ENCODE data around the gene EPB41L4B. TPM values are rescaled to one million over a fixed set of nuclear protein-coding genes. Genes with fewer than 3 reads are reported as not detected.

EPB41L4B gene
- total RNA-seq, 1 donor from 2014 or later = 5.5 TPM

DNA sequence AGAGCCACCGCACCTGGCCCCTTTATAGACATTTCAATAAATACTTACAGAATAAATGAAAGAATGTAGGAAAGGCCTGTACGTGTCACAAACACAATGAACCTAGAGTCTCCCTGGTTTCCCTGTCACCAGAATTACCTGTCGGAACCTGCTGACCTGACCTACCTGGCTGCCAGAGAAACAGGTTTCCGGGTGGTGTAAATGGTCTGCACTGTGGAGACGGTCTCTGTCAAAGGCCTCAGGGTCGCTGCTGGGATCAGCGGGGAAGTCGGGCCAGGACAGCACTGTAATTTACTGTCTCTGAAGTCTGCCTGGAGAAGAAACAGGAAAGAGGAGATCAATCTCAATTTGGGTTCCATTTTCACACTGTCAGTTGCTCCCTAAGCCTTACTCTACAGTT is 144.5 kb downstream of the EPB41L4B start:
- Mint-ChIP-seq H3K4me1 (peaks cover 5% of the 10 kb centered on the region), H3K27ac (no peak overlapping the region), H3K9me3 (peaks cover 1% of the 10 kb centered on the region), H3K4me3 (no peak overlapping the region), H3K27me3 (ENCODE audit: low read depth) (peaks cover 12% of the 10 kb centered on the region), H3K36me3 (no peaks in the 10 kb centered on the region)
- TF ChIP-seq, protein P1, sequence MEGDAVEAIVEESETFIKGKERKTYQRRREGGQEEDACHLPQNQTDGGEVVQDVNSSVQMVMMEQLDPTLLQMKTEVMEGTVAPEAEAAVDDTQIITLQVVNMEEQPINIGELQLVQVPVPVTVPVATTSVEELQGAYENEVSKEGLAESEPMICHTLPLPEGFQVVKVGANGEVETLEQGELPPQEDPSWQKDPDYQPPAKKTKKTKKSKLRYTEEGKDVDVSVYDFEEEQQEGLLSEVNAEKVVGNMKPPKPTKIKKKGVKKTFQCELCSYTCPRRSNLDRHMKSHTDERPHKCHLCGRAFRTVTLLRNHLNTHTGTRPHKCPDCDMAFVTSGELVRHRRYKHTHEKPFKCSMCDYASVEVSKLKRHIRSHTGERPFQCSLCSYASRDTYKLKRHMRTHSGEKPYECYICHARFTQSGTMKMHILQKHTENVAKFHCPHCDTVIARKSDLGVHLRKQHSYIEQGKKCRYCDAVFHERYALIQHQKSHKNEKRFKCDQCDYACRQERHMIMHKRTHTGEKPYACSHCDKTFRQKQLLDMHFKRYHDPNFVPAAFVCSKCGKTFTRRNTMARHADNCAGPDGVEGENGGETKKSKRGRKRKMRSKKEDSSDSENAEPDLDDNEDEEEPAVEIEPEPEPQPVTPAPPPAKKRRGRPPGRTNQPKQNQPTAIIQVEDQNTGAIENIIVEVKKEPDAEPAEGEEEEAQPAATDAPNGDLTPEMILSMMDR (IDR thresholded peaks at IDR 0.05; ENCODE audit: unreplicated experiment) = no peak
- DNase-seq (ENCODE audit: low spot score in 2 of 2, unreplicated experiment in 2 of 2) = no peak

DNA sequence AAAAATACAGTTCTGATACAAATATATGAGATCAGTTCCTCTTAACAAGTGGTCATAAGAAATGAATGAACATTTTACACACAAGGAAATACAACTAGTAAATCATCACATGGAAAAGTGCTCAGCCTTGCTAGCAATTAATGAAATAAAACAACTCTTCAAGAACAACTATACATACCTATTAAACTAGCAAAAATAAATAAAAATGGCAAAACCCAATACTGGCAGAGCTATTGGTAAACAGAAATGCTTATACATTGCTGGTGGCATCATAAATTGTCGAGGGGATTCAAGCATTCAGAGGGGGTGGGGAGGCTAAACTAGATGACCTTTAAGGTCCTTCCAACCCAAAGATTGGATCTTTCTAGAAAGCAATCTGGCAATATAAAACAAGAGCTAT is 147.9 kb downstream of the EPB41L4B start:
- no peak overlapping the region for H3K27ac Mint-ChIP-seq
- DNase-seq (ENCODE audit: low spot score in 2 of 2, unreplicated experiment in 2 of 2) = no peak
- H3K4me1 Mint-ChIP-seq = peaks cover 5% of the 10 kb centered on the region
- H3K4me3 Mint-ChIP-seq = no peak overlapping the region
- no peaks in the 10 kb centered on the region for H3K36me3 Mint-ChIP-seq
- TF ChIP-seq, protein P1 (IDR thresholded peaks at IDR 0.05; ENCODE audit: unreplicated experiment) = no peak
- peaks cover 7% of the 10 kb centered on the region for H3K9me3 Mint-ChIP-seq
- peaks cover 20% of the 10 kb centered on the region for H3K27me3 Mint-ChIP-seq (ENCODE audit: low read depth)

DNA sequence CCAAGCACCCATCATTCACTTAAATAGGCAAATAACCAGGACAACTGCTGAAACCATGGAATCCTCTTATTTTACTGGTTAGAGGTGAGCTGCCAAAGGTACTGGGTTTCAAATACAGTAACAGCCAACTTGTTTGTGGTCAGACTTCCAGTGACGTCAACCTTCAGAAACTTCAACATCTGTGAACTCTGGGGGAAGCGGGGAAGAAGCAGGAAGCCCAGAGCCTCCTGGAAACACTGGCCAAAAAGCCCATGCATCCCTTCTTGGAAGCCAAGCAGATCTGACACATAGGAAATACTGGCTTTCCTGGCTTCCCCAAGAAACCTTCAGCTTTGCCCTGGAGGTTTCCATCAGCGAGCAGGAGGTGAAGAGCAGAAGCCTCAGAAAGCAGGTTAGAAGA is 148.9 kb downstream of the EPB41L4B start:
- no peak overlapping the region for H3K4me3 Mint-ChIP-seq
- peaks cover 28% of the 10 kb centered on the region for H3K27me3 Mint-ChIP-seq (ENCODE audit: low read depth)
- H3K36me3 Mint-ChIP-seq = no peaks in the 10 kb centered on the region
- no peak overlapping the region for H3K27ac Mint-ChIP-seq
- no peak for DNase-seq (ENCODE audit: low spot score in 2 of 2, unreplicated experiment in 2 of 2)
- H3K9me3 Mint-ChIP-seq = peaks cover 7% of the 10 kb centered on the region
- TF ChIP-seq, protein P1 (IDR thresholded peaks at IDR 0.05; ENCODE audit: unreplicated experiment) = no peak
- H3K4me1 Mint-ChIP-seq = peaks cover 7% of the 10 kb centered on the region

DNA sequence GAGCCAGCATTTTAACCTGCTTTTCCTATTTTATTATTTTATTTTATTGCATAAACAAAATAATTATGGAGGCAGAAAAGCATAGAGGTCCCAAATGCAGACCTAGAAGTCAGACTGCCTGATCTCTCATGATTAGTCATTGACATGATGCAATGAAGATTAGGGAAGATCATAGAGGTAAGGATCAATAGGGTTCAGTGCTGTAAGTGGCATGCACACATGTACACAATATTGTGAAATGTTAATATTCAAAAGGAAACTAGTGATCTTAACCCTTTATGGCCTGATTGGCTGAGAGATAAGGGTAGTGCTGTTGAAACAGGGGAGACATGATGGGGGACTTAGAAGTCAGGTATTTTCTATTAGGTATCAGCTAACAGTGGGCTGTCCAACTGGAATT is 152.7 kb downstream of the EPB41L4B start:
- Mint-ChIP-seq H3K36me3 (peaks cover 2% of the 10 kb centered on the region), H3K27ac (no peak overlapping the region), H3K4me3 (peak overlapping the region; percentile 75), H3K27me3 (ENCODE audit: low read depth) (peaks cover 59% of the 10 kb centered on the region), H3K4me1 (peaks cover 2% of the 10 kb centered on the region), H3K9me3 (peaks cover 11% of the 10 kb centered on the region)
- TF ChIP-seq, protein P1 (IDR thresholded peaks at IDR 0.05; ENCODE audit: unreplicated experiment) = no peak
- no peak for DNase-seq (ENCODE audit: low spot score in 2 of 2, unreplicated experiment in 2 of 2)

DNA sequence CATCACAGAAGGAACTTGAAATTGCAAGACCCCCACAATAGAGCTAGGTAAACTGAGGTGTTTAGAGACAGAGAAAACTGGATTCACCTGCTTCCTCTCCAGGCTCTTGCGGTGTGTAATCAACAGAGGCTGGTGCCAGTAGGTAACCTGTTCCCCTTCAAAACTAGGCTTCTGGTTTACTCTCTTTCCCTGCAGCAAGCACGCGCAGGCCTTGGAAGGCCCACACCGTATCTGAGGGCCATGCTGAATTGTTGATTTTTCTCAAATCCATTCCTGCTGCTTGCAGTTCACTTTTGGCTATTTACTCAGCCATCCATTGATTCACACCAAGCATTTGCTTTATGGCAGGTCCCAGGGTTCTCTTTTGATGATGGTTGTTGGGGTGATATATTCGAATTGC is 153.1 kb downstream of the EPB41L4B start:
- H3K4me3 Mint-ChIP-seq = peak overlapping the region; percentile 75
- TF ChIP-seq, protein P1 (IDR thresholded peaks at IDR 0.05; ENCODE audit: unreplicated experiment) = no peak
- peaks cover 2% of the 10 kb centered on the region for H3K4me1 Mint-ChIP-seq
- peaks cover 2% of the 10 kb centered on the region for H3K36me3 Mint-ChIP-seq
- H3K27me3 Mint-ChIP-seq (ENCODE audit: low read depth) = peaks cover 60% of the 10 kb centered on the region
- DNase-seq (ENCODE audit: low spot score in 2 of 2, unreplicated experiment in 2 of 2) = no peak
- H3K9me3 Mint-ChIP-seq = peaks cover 11% of the 10 kb centered on the region
- H3K27ac Mint-ChIP-seq = no peak overlapping the region

Measured in mesothelial cell of epicardium (in vitro differentiated cells).